Lower leg skin (tissue), 4 donors: ENCODE data around the gene ARHGEF11. TPM values are rescaled to one million over a fixed set of nuclear protein-coding genes. Genes with fewer than 3 reads are reported as not detected.

Experiments used
- DNase-seq, 2 donors: peaks; one replicate each; pipeline ENCODE4 v3.0.0-alpha.2; 2019; ENCODE audit warnings: low spot score in 2 of 2
- H3K4me3 ChIP-seq: fragments of 200-600 bp; sonication (generic); 2 replicates; pipeline ENCODE4 v1.5.1; 2017; ENCODE audit warnings: mild to moderate bottlenecking, low read depth; ENCODE audit not compliant: poor library complexity, severe bottlenecking
- CTCF ChIP-seq, 3 donors: fragments of 450-650 bp; IDR thresholded peaks; one replicate each; pipeline ENCODE4 v1.5.1; 2016; ENCODE audit warnings: antibody characterized with exemption in 3 of 3, mild to moderate bottlenecking in 3 of 3, moderate library complexity in 2 of 3
- POLR2A ChIP-seq, 2 donors: fragments of 450-650 bp; IDR thresholded peaks; one replicate each; pipeline ENCODE4 v1.6.1; 2016 to 2017; ENCODE audit warnings: antibody characterized with exemption in 2 of 2, mild to moderate bottlenecking in 1 of 2, moderate library complexity in 1 of 2
- WGBS, 2 donors: methylation state at CpG; one replicate each; pipeline ENCODE4 v1.1.5; 2018; 5-methylcytosine and 5-hydroxymethylcytosine counted together
- intact Hi-C: fragments of 100-400 bp; cut with DNase I; formaldehyde crosslinking; loops from one replicate; pipeline ENCODE4 v1.15.0; 2023; ENCODE audit warnings: low total_unique reads
- total RNA-seq, 4 donors: library from RNA; depleted of rRNA; stranded (reverse); fragments of >200 nt; gene quantifications; one replicate each; pipeline ENCODE4 v1.1.0, GENCODE V29; 2016

The ARHGEF11 gene
- total RNA-seq, 4 donors from 2014 or later, result 16.3 to 30.9 (median 27.3) TPM

DNA sequence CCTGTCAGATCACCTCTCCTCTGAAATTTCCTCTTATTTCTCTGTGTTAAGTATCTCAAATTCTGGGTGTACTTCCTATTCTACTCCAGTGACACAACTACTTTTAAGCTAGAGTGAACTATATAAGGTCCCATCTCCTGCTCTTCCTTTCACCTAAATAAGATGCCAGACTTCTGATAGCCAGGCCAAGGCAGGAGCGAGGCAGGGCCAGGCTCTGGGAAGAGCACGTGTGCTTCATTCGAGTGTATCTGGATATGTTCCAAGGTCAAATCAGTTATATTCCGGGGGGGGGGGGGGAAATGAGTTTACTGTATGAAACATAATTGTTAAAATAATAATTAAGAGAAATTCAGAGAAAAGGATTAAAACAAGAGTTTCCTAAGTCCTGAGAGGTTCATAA lies 65.0 kb downstream of the ARHGEF11 start:
- 60 to 68% methylated on average over 4 of the region's 4 CpGs for WGBS, 2 donors
- no peak overlapping the region for H3K4me3 ChIP-seq
- TF ChIP-seq CTCF (IDR thresholded peaks at IDR 0.05) (no peak), POLR2A (IDR thresholded peaks at IDR 0.05) (no peak)
- DNase-seq, result no peak
- intact Hi-C loops, result no loop called here

DNA sequence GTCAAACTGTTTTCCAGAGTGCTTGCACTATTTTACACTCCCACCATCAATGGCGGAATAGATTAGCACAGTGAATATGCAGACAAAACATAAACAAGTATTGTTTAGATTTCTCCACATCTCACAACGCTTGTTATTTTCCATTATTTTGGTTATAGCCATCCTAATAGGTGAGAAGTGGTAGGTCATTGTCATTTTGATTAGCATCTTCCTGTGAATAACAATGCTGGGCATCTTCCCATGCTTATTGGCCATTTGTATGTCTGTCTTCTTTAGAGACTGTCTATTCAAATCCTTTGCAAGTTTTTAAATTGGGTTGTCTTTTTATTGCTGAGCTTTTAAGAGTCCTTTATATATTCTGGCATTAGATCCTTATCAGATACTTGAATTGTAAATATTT lies 70.5 kb downstream of the ARHGEF11 start:
- TF ChIP-seq POLR2A (IDR thresholded peaks at IDR 0.05) (no peak), CTCF (IDR thresholded peaks at IDR 0.05) (no peak)
- DNase-seq, result no peak
- H3K4me3 ChIP-seq, result no peak overlapping the region
- 70 to 80% methylated on average over 2 of the region's 2 CpGs for WGBS, 2 donors
- intact Hi-C loops, result no loop called here

GRCh38 chr1:156973417-156973816 lies 72.1 kb downstream of the ARHGEF11 start:
- DNase-seq, result no peak
- TF ChIP-seq CTCF (IDR thresholded peaks at IDR 0.05), result no peak
- TF ChIP-seq POLR2A (IDR thresholded peaks at IDR 0.05), result no peak
- WGBS, 2 donors, result 93 to 98% methylated on average over 2 of the region's 2 CpGs
- H3K4me3 ChIP-seq, result no peak overlapping the region
- intact Hi-C loops, result no loop called here

GRCh38 chr1:156970017-156970416 lies 75.5 kb downstream of the ARHGEF11 start:
- TF ChIP-seq CTCF (IDR thresholded peaks at IDR 0.05), result no peak
- intact Hi-C loops, result no loop called here
- 92 to 93% methylated on average over 3 of the region's 3 CpGs for WGBS, 2 donors
- H3K4me3 ChIP-seq, result no peak overlapping the region
- no peak for DNase-seq

DNA sequence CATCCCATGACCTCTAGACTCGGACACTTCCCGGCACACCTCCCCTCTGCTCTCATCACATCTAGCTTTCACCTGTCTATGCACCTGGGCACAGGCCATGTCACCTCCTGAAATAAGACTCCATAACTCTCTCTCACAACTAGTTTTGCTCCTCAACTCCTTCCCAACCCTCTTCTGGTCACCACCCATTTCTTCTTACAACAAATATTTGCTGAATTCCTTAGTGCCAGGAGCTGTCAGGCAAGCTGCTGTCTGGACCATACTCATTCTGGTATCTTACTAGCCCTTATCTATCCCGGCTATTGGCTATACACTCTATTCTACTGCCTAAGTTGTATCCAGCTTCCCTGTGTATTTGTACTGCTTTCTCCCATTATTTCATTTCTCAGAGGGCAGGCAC lies 76.0 kb downstream of the ARHGEF11 start:
- intact Hi-C loops, result no loop called here
- no peak for TF ChIP-seq CTCF (IDR thresholded peaks at IDR 0.05)
- no peak for TF ChIP-seq POLR2A (IDR thresholded peaks at IDR 0.05)
- WGBS, 2 donors, result 94 to 97% methylated on average over 3 of the region's 3 CpGs
- no peak overlapping the region for H3K4me3 ChIP-seq
- no peak for DNase-seq

- no peak for DNase-seq
- TF ChIP-seq POLR2A (IDR thresholded peaks at IDR 0.05) (no peak), CTCF (IDR thresholded peaks at IDR 0.05) (no peak)
- H3K4me3 ChIP-seq, result no peak overlapping the region
- whole genome bisulfite sequencing, 2 donors, result 90 to 98% methylated on average over 2 of the region's 2 CpGs
- intact Hi-C loops, result no loop called here
Measured at GRCh38 chr1:156964441-156964840, 81.1 kb downstream of the ARHGEF11 start.
